ENCODE data around the gene RING1. TPM values are rescaled to one million over a fixed set of nuclear protein-coding genes. Genes with fewer than 3 reads are reported as not detected.

RING1 gene
- total RNA-seq, 2 donors from 2014 or later, result 7.5 to 13.9 TPM

DNA sequence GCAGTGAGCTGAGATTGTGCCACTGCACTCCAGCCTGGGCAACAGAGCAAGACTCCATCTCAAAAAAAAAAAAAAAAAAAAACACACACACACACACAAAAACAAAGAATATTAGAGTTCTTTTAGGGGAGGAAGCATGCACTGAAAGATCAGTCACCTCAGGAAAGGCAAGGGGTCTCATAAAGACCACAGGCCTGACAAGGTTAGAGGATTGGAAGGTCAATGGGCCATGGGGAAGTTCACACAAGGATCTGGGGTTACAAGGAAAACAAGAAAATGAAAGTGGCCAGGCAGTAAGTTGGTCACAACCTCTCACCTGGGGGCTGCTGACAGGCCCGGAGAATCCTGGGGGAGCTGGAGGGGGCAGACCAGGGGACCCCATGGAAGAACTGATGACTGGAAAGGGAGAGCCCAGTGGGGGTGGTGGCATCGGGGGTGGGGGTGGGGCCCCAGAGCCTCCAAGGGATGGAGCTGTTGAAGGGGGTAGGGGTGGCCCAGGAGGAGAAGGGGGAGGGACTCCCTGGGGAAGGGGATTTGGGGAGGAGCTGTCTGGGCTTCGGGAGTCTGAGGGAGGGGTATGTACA is 9.4 kb upstream of the RING1 start:
- H3K36me3 ChIP-seq, result peaks cover 53% of the 10 kb centered on the region
- no peaks in the 10 kb centered on the region for H3K27me3 ChIP-seq
- no peak for DNase-seq (ENCODE audit: low spot score)
- no peaks in the 10 kb centered on the region for H3K9me3 ChIP-seq
- peak overlapping the region; percentile 94 to 95 for H3K27ac ChIP-seq
- TF ChIP-seq, protein P1, sequence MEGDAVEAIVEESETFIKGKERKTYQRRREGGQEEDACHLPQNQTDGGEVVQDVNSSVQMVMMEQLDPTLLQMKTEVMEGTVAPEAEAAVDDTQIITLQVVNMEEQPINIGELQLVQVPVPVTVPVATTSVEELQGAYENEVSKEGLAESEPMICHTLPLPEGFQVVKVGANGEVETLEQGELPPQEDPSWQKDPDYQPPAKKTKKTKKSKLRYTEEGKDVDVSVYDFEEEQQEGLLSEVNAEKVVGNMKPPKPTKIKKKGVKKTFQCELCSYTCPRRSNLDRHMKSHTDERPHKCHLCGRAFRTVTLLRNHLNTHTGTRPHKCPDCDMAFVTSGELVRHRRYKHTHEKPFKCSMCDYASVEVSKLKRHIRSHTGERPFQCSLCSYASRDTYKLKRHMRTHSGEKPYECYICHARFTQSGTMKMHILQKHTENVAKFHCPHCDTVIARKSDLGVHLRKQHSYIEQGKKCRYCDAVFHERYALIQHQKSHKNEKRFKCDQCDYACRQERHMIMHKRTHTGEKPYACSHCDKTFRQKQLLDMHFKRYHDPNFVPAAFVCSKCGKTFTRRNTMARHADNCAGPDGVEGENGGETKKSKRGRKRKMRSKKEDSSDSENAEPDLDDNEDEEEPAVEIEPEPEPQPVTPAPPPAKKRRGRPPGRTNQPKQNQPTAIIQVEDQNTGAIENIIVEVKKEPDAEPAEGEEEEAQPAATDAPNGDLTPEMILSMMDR (IDR thresholded peaks at IDR 0.05), result no peak
- peak overlapping the region; percentile 58 to 74 for H3K4me3 ChIP-seq
- H3K4me1 ChIP-seq, result peaks cover 0 to 54% of the 10 kb centered on the region in 2 donors

DNA sequence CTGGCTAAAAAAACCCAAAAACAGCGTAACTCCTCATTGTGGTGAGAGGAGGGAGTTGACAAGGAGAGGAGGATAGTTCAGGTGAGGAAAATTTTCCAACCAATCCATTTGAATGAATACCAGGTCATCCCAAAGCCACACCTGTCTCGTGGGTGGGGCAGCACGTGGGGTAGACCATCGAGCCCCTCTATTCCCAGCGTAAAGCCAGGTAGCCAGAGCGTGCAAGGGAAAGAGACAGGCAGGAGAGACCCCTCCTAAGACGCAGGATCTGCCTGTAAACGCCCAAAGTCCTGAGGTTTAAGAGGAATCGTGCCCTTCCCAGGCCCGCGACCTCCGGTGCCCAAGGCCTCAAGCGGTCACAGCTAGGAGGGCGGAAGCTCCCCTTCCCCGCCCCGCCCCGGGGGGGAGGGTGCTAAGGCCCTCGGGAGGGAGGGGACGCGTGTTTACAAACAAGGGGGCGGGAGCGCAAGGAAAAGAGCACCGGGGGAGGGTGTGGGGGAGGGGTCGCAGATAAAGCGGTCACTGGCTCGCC is 8.5 kb upstream of the RING1 start:
- Histone ChIP-seq H3K27ac (peak overlapping the region; percentile 94 to 95), H3K9me3 (no peaks in the 10 kb centered on the region), H3K36me3 (peaks cover 51% of the 10 kb centered on the region), H3K4me3 (peak overlapping the region; percentile 58 to 74), H3K4me1 (peaks cover 0 to 59% of the 10 kb centered on the region in 2 donors), H3K27me3 (no peaks in the 10 kb centered on the region)
- DNase-seq (ENCODE audit: low spot score), result peak; percentile 68
- TF ChIP-seq, protein P1 (IDR thresholded peaks at IDR 0.05), result no peak

DNA sequence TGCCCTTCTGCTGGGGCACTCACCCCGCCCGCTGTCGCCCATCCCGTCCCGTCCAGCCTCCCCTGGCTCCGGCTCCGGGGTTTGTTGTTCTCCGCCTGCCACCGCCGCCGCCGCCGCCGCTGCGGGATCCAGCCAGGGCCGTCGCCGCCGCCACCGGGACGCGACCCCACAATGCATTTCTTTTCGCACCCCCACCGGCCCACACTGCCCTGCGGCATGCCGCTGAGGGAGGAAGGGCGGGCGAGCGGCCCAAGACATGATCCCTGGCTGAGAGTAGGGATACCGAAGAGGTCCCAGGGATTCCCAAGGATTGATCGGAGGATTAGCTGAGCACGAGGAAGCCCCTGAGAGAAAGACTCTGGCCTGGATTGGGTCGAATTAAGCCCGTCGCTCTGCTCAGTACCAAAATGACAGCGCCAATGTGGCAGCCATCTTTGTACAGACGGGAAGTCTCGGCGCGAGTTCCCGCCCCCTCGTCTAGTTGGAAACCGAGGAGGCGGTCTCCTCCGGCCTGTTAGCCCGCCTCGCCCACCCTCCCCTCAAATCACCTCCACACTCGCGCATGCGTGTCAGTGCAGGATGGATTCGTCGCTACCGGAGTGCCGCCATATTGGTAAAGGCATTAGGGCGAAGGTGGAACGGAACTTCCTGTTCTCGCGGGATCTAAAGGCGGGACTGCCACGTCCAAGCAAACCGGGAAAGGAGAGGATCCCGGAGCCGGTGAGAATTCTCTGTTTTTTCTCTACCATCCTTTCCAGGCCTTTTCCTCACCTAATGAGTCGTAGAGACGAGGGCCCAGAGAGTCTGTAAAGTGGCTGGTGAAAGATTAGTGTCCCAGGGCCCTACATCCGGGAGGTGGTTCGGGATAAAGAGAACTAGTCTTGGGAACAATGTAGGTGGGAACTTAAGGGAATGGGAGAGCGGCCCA is 7.8 kb upstream of the RING1 start, which contains the start of the genes RXRB and SLC39A7:
TSS of gene RXRB (minus strand) at position 447 of the 928 bp plus-strand sequence. CDS start at position 258, 189 bp downstream.
TSS of gene SLC39A7 (plus strand) at position 649 of the 928 bp plus-strand sequence. CDS start 379 bp downstream, outside the sequence.
- Histone ChIP-seq H3K9me3 (no peaks in the 10 kb centered on the region), H3K36me3 (peaks cover 44% of the 10 kb centered on the region), H3K4me3 (peak within 1 kb of the TSS; percentile 58 to 74), H3K27me3 (no peaks in the 10 kb centered on the region), H3K27ac (peak within 1 kb of the TSS; percentile 94 to 95), H3K4me1 (peaks cover 0 to 67% of the 10 kb centered on the region in 2 donors)
- DNase-seq (ENCODE audit: low spot score), result peak; percentile 100
- TF ChIP-seq, protein P1 (IDR thresholded peaks at IDR 0.05), result no peak

DNA sequence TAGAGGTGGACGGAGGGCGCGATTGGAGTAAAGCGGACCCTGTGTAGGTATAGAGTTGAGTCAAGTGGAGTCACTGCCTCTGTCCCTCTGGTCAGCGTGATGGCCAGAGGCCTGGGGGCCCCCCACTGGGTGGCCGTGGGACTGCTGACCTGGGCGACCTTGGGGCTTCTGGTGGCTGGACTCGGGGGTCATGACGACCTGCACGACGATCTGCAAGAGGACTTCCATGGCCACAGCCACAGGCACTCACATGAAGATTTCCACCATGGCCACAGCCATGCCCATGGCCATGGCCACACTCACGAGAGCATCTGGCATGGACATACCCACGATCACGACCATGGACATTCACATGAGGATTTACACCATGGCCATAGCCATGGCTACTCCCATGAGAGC is 7.2 kb upstream of the RING1 start:
- TF ChIP-seq, protein P1 (IDR thresholded peaks at IDR 0.05), result no peak
- Histone ChIP-seq H3K27ac (peak overlapping the region; percentile 94 to 95), H3K9me3 (no peaks in the 10 kb centered on the region), H3K27me3 (no peaks in the 10 kb centered on the region), H3K4me3 (peak overlapping the region; percentile 58 to 74), H3K36me3 (peaks cover 37% of the 10 kb centered on the region), H3K4me1 (peaks cover 0 to 67% of the 10 kb centered on the region in 2 donors)
- no peak for DNase-seq (ENCODE audit: low spot score)

DNA sequence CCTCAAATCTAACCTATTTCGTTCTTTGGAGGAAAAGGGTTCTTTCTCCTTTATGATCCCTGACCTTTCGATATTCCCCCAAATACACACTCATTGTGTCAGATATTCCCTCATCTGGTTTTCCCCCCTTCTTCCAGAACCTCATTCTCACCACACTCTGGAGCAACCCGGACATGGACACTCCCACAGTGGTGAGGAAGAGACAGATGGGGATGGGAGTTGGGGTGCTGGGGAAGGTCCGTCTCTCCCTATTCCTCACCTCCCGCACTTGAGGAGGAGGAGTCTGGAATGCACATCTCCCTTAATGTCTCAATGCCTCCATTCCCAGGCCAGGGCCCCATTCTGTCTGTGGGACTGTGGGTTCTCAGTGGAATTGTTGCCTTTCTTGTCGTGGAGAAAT is 6.4 kb upstream of the RING1 start:
- H3K27me3 ChIP-seq, result no peaks in the 10 kb centered on the region
- peak overlapping the region; percentile 58 to 74 for H3K4me3 ChIP-seq
- peak overlapping the region; percentile 94 to 95 for H3K27ac ChIP-seq
- TF ChIP-seq, protein P1 (IDR thresholded peaks at IDR 0.05), result no peak
- peaks cover 0 to 69% of the 10 kb centered on the region in 2 donors for H3K4me1 ChIP-seq
- H3K9me3 ChIP-seq, result no peaks in the 10 kb centered on the region
- DNase-seq (ENCODE audit: low spot score), result no peak
- H3K36me3 ChIP-seq, result peaks cover 29% of the 10 kb centered on the region
